Stomach (tissue), 4 donors: Measurements from ENCODE around the gene COL5A1.

ENCODE experiments used
- CTCF ChIP-seq, 7 experiments: fragments of 450-650 bp in 4 of 7; fragments of 200-600 bp in 3 of 7; sonication (generic) in 3 of 7; IDR thresholded peaks; one replicate each; pipeline ENCODE4 v1.5.1; 2016 to 2019; ENCODE audit warnings: antibody characterized with exemption in 7 of 7, control low read depth in 2 of 7, mild to moderate bottlenecking in 1 of 7
- POLR2A ChIP-seq, 4 donors: fragments of 450-650 bp; IDR thresholded peaks; one replicate each; pipeline ENCODE4 v1.6.1; 2016; ENCODE audit warnings: antibody characterized with exemption in 4 of 4, control low read depth in 2 of 4, mild to moderate bottlenecking in 1 of 4, moderate library complexity in 1 of 4

DNA sequence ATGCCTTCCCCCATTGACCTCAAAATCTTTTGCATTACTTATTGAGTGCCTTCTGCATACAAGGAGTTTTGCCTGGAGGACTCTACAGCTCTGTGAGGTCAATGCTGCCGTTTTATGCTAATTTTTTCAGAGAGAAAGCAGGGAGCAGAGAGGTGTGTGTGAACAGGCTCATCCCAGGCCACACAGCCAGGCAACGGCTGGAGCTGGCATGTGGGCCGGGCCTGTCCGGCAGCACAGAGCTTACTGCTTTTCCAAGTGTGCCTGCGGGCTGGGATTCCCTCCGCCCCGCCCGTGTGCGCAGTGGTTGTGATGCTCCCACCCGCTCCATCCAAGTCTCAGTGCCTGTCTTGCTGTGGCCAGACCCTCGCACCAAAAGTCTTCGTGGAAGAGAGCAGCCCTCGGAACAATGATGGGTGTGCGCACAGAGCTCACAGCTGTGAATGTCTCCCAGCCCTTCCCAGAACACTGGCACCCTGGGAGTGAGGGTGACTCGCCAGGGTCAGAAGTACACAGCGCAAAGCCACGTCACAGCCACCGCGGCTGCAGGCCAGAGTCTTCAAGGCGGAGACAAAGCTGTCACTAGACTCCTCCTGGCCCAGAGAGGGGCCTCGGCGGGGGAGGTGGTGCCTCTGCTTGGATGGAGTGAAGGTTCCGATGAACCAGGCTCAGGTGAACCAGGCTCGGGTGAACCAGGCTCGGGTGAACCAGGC lies 82.8 kb downstream of the COL5A1 start:
- no peak for TF ChIP-seq CTCF (IDR thresholded peaks at IDR 0.05)
- no peak for TF ChIP-seq POLR2A (IDR thresholded peaks at IDR 0.05)
